ENCODE data around the gene CDK14. TPM values are rescaled to one million over a fixed set of nuclear protein-coding genes. Genes with fewer than 3 reads are reported as not detected.

CDK14 gene
- total and polyA plus RNA-seq, 10 of the 15 experiments (the other 5 are each of a cell fraction or from before 2014, with no cell fraction given), result 6.5 to 61.3 (median 24.2) TPM

DNA sequence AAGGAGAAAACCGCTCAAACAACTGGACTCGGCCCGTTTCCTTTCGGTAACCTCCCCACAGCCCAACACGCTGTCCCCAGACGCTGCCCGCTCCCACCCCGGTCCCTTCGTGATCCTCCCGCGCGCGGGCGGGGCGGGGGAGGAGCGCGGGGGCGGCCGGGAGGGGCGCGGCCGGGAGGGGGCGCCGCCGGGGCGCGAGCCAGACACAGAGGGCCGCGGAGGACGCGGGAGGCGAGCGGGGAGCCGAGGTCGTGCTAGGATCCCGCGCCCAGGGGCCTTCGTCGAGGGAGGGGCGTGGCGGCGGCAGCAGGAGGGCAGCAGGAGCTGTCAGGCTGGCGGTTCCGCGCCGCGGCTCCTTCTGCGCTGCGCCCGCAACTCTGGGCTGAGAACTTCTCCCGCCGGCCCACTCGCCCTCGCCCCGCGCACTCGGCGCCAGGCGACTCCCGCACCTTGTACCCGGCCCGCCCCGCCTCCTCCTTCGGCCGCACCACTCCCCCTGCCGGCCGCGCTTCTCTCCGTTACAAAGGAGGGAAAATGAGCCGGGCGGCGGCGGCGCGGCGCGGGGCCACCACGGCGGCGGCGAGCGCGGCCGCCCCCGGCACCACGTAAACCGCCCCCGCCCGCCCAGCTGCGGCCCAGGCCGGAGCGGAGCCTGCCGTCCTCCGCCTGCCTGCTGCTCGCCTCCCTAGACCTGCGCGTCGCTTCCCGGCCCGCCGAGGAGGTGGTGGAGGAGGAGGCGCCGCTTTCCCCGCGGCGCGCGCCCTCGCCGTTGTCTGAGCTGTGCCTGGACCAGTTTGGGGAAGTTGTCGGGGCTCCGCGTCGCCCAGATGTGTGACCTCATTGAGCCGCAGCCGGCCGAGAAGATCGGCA is at the start of gene CDK14 (continued):
- TF ChIP-seq, protein P1, sequence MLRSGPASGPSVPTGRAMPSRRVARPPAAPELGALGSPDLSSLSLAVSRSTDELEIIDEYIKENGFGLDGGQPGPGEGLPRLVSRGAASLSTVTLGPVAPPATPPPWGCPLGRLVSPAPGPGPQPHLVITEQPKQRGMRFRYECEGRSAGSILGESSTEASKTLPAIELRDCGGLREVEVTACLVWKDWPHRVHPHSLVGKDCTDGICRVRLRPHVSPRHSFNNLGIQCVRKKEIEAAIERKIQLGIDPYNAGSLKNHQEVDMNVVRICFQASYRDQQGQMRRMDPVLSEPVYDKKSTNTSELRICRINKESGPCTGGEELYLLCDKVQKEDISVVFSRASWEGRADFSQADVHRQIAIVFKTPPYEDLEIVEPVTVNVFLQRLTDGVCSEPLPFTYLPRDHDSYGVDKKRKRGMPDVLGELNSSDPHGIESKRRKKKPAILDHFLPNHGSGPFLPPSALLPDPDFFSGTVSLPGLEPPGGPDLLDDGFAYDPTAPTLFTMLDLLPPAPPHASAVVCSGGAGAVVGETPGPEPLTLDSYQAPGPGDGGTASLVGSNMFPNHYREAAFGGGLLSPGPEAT (IDR thresholded peaks at IDR 0.05; ENCODE audit: low read depth), result no peak
- TF ChIP-seq BMI1 (IDR thresholded peaks at IDR 0.05; ENCODE audit: borderline replicate concordance), result no peak
- TF ChIP-seq, protein P2, sequence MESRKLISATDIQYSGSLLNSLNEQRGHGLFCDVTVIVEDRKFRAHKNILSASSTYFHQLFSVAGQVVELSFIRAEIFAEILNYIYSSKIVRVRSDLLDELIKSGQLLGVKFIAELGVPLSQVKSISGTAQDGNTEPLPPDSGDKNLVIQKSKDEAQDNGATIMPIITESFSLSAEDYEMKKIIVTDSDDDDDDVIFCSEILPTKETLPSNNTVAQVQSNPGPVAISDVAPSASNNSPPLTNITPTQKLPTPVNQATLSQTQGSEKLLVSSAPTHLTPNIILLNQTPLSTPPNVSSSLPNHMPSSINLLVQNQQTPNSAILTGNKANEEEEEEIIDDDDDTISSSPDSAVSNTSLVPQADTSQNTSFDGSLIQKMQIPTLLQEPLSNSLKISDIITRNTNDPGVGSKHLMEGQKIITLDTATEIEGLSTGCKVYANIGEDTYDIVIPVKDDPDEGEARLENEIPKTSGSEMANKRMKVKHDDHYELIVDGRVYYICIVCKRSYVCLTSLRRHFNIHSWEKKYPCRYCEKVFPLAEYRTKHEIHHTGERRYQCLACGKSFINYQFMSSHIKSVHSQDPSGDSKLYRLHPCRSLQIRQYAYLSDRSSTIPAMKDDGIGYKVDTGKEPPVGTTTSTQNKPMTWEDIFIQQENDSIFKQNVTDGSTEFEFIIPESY (IDR thresholded peaks at IDR 0.05), result no peak
- no peak for TF ChIP-seq BRCA1 (IDR thresholded peaks at IDR 0.05; ENCODE audit: low read depth, low read length)
- peak; percentile 73 for TF ChIP-seq GATAD2B (conservative IDR thresholded peaks at IDR 0.05; ENCODE audit: low read depth)
- TF ChIP-seq SRF (IDR thresholded peaks at IDR 0.05; ENCODE audit: low read depth in 2 of 2, low read length in 2 of 2), result no peak
- TF ChIP-seq SMAD5 (IDR thresholded peaks at IDR 0.05; ENCODE audit: low read depth), result no peak
- TF ChIP-seq, protein P3, sequence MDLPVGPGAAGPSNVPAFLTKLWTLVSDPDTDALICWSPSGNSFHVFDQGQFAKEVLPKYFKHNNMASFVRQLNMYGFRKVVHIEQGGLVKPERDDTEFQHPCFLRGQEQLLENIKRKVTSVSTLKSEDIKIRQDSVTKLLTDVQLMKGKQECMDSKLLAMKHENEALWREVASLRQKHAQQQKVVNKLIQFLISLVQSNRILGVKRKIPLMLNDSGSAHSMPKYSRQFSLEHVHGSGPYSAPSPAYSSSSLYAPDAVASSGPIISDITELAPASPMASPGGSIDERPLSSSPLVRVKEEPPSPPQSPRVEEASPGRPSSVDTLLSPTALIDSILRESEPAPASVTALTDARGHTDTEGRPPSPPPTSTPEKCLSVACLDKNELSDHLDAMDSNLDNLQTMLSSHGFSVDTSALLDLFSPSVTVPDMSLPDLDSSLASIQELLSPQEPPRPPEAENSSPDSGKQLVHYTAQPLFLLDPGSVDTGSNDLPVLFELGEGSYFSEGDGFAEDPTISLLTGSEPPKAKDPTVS (IDR thresholded peaks at IDR 0.05; ENCODE audit: low read depth, low read length), result no peak

Measured in GM12878 (cell line).